KG1 (cell line): ENCODE measurements around the gene POP4.
A peak's percentile ranks its signal among the peaks of the same experiment; 100 is the strongest.
"Not testable (repeated sequence)": the region's sequence is repeated elsewhere in the genome, so short reads cannot be mapped to it uniquely, and the experiment has no call there.

Experiments used
- DNase-seq: peaks from one replicate; lab custom pipeline; 2025; lab: John Stamatoyannopoulos, UW

Gene POP4, protein sequence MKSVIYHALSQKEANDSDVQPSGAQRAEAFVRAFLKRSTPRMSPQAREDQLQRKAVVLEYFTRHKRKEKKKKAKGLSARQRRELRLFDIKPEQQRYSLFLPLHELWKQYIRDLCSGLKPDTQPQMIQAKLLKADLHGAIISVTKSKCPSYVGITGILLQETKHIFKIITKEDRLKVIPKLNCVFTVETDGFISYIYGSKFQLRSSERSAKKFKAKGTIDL

DNA sequence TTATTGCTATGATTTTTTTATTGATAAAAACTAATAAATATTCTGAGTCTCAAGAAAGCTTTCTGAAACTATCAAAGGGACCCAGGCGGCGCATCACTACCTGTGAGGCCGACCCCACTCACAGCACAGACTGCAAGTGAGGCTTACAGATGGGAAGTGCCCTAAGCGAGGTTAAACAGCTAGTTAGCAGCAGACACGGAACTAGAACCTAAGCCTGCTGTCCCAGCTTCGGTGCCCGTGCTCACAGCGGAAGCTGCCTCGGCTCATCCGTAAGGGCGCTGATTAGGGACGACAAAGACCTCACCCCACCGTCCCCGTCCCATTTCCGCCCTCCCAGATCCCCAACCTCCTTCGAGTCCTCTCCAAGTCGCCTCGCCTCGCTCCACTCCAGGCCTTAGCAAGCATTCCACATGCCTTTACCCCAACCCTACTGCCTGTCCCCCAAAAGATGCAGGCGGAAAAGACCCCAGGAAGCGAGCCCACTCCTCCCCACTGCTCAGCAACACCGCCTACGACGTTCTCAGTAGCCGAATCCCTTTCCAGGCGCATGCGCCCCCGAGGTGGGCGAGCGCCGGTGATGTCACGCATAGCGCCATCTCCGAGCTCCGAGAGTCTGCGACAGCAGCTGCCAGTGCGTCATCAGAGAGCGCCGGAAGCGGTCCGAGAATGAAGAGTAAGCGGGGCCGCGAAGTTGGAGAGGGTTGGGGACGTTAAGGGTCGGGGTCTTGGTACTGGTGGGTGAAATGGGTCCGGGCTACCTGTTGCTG is at the start of gene POP4:
Gene POP4 (plus strand): TSS at position 631 of the 767 bp plus-strand sequence. CDS start 36 bp downstream, at position 667.
- peak; percentile 94 for DNase-seq

DNA sequence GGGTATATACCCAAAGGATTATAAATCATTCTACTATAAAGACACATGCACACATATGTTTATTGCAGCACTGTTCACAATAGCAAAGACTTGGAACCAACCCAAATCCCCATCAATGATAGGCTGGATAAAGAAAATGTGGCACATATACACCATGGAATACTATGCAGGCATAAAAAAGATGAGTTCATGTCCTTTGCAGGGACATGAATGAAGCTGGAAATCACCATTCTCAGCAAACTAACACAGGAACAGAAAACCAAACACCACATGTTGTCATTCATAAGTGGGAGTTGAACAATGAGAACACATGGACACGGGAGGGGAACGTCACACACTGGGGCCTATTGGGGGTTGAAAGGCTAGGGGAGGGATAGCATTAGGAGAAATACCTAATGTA is 47.0 kb upstream of the POP4 start:
- DNase-seq, result not testable (repeated sequence)

DNA sequence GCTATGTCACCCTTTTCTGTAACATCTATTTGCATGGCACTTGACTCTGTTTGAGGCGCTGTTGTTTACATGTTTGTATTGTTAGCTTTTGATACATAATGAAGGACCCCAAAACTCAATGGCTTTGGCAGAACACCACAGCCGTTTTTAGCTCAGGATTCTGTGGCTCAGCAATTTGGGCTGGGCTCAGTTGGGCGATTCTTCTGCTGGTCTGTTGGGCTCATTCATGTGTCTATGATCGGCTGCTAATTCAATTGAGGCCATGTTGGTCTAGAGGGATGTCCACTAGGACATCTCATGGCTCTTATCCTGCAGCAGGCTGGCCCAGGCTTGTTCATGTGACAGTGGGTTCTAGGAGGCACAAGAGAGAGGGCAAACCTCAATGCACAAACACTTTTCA is 46.3 kb upstream of the POP4 start:
- no peak for DNase-seq

DNA sequence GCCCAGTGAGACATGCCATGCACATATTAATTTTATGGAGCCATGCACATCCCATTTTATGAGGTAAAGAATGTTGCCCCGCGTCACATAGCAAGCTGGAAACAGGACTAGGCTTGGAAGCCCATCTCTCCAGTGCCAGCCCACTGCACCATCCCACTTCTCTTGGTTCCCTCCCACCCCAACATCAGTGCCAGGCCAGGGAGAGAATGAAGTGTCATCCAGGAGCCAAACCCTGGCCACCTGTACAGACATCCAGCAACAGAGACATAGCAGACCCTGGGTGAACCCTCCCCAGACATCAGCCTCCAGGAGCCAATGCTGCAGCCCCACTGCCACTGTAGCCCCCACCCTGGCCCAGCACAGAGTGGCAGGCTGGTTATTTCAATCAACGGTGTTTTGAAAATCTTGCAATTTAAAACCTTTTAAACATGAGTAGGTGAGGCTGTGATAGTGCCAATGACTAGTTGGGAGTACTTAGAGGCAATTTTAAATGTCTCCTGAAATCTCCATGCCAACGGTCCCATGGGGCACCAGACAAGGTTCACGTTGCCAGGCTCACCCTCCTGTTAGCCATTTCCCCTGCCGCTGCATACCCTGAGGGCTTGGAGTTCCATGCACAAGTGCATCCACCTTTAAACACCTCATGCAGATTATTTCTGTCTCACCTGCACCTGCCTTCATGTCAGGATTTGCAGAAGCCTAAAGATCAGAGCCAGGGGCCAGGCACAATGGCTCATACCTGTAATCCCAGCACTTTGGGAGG is 45.6 kb upstream of the POP4 start:
- no peak for DNase-seq

DNA sequence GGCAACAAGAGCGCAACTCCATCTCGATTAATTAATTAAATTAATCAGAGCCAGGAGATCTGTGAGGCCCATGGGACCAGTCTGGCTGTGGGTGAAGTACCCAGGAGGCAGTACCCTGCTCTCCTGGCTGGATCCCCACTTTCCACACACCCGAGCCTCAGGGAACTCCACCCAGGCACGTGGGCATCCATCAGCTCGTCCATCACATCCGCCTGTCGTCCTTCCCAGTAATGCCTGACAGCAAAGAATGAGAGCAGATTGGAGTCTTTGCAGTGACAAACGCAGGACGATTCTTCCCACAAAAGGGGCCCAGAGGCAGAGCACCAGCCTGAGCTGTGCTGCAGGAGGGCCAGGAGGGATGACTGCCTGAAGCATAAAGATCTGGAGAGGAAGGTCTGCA is 44.5 kb upstream of the POP4 start:
- no peak for DNase-seq

DNA sequence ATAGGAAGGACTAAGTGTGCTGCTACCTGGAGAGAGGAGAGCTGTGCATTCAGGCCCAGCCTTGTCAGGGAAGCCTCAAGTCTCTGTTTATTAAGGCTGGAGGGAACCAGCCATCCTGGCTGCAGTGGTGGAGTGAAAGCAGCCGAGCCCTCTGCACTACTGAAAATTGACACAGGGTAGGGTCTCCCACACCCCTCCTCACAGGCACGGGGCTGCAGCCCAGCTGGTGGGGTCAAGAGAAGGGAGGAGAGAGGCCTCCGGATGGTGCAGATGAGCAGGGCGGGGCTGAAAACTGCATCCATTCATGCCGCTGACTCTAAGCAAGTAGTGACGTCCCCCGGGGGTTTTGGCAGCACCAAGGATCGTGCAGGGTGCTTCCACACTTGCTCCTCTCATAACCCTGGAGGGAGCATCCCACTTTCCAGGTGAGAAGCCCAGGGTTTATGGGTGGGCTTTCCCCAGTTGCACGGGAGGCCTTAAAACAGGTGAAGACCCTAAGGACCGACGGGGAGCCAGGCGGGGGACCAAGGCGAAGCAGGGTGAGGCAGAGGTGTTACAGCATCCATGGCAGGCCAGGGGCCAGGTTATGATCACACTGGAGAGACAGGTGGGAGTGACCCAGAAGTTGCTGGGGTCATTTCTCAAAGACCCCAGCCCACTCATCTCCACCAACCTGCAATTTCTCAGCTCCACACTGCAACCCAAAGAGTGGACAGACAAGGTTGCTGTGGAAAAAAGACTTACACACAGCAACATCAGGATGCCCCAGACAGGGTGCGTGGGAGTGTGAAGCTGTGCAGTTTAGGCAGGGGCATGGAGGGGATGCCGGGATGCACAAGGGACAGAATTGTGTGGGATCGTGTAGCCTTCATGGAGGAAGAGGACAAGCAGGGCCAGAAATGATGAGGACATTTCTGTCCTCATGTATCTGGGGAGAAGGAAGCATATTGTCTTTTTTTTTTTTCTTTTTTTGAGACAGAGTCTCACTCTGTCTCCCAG is 43.5 kb upstream of the POP4 start:
- no peak for DNase-seq

DNA sequence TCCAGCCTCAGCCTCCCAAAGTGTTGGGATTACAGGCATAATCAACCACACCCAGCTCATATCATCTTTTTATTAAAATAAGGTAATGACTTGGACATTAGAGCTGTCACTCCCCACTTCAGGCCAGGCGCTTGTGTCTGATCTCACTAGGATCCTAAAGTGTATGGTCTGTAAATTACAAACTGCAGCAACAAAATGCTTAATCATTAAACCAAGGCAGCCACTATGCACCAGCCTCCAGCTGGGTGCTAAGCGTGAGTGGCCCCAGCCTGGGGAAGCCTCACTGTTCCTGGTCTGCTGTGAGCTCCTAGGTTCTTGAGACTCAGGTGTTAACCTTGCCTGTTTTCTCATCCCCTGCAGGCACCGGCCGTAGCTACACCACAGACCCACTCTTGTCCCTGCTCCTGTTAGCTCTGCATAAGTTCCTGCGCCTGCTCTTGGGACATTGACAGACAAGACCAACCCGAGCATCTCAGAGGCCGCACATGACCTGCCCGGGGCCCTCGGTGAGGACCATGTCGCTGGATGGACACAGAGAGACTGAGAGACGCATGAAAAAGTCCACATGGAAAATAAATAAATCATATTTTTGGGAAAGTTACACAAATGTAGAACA is 42.5 kb upstream of the POP4 start:
- DNase-seq, result no peak

DNA sequence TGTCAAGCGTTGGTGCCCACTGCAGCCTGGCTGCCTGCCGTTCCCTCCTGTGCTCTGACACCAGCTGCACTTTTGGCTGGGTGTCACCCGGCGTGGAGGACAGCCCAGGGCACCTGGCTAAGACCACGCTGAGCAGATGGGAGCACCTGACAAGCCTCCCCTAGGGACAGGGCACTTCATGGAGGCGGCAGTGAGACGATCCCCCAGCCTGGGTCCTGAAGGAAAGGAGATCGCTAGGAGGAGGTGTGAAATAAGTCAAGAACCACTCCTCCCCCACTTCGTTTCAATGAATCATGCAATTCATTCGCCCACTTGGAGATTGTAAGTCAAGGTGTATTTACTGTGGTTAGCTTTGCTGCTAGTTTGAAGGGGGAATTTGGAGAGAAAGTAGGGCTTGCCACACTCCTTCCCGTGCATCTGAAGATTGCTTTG is 41.5 kb upstream of the POP4 start:
- DNase-seq, result no peak

DNA sequence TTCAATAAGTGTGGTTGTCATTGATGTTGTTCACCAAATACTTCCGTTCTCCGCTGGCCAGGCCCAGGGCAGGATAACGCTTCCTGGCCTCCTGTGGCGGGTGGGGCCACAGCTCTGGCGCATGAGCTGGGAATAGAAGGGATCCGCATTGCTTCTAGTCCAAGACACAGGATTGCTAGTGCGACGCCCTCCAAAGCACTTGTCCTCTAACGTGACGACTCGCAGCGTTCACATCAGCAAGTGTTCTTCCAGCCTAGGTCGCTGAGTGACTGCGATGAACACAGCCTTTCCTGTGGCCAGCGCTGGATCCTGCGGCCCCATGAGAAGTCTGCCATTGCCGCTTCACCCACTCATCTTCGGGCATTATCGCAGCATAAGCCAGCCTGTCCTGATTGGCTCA is 40.9 kb upstream of the POP4 start:
- DNase-seq, result no peak

DNA sequence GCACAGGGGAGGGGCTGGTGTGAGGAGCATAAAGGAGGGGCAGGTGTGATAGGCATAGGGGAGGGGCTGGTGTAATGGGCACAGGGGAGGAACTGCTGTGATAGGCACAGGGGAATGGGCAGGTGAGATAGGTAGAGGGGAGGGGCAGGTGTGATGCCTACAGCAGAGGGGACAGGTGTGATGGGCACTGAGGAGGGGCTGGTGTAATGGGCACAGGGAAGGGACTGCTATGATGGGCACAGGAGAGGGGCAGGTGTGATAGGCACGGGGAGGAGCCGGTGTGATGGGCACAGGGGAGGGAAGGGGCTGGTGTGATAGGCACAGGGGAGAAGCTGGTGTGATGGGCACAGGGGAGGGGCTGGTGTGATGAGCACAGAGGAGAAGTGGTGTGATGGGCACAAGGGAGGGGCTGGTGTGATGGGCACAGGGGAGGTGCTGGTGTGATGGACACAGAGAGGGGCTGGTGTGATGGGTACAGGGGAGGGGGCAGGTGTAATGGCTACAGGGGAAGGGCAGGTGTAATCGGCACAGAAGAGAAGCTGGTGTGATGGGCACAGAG is 39.5 kb upstream of the POP4 start:
- DNase-seq, result no peak

DNA sequence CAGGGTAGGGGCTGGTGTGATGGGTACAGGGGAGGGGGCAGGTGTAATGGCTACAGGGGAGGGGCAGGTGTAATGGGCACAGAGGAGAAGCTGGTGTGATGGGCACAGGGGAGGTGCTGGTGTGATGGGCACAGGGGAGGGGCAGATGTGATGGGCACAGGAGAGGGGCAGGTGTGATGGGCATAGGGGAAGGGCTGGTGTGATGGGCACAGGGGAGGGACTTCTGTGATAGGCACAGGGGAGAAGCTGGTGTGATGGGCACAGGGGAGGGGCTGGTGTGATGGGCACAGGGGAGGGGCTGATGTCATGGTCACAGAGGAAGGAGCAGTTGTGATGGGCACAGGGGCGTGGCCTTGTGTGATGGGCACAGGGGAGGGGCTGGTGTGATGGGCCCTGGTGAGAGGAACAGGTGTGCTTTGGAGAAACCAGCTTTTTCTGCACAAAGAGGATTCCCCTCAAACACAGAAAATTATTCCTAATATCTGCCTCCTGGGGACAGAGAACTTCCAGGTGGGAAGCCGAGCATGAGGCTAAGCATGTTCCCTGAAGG is 38.6 kb upstream of the POP4 start:
- DNase-seq, result no peak

DNA sequence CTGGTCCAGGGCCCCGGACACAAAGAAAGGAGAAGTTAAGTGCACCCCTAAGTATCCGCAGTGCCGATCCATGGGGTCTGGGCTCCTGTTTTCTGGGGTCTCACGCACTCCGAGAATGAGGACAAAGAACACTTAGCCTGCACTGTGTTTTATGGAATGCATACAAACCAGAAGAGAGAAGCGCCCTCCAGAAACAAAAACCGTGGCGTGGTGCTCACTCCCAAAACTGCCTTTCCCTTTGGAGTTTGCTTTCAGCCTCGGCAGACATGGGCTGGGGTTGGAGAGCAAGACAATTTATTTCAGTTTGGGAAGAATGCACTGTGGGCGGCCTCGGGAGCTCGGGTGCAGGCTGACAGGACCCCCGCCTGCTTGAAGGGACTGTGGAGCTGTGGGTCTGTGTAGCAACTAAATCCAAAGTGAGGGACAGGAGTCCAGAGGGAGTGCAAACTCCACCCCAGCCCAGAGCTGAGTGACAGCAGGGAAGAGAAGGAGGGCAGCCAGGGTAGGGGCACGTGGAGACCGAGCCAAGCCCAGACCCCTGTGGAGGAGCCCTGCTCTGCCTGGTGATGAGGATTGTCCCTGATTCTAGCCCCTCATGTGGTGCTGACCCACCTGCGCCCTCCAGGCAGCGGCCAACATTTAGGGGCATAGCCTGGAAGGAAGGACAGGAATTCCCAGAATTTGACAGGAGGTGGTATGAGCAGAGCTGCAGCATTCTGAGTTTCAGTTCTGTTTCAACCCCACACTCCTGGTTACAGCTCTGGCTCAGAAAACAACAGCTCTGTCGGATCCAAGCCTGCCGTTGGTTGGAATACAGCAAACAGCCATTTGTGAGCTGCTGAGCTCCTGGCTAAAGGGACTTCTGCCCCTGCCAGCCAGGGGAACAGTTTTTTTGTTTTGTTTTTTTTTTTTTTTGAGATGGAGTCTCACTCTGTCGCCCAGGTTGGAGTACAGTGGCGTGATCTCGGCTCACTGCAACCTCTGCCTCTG is 37.8 kb upstream of the POP4 start:
- no peak for DNase-seq

DNA sequence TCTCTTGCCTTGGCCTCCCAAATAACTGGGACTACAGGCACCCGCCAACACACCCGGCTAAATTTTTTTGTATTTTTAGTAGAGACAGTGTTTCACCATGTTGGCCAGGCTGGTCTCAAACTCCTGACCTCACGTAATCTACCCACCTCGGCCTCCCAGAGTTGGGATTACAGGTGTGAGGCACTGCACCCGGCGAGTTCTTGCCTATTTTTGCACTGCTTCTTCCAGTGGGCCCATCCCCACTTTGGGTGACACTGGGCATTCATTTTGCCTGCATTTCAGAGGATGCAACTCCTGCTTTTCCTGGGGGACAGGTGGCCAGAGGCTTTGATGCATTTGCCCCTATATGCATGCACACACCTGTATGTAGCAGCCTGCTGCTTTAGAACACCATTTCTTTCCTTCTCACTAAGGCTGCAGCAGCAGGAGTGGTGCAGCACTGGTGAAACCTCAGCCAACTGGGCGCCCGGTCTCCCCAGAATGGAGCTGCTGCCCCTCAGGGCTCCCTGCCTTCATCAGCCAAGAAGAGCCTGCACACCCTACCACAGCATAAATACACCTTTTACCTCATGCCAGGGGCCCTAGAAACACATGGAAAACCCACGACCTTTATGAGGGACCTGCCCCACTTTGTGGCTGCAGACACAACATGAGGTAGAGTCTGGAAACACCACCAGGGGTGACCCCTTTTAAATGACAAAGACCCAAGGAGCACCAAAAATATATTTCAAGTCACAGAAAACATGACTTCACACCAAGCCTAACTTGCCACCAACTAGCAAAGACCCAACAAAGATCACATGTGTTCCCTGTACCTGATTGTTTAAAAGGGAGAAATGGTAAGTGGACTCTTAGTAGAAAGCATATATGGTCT is 36.8 kb upstream of the POP4 start:
- no peak for DNase-seq

DNA sequence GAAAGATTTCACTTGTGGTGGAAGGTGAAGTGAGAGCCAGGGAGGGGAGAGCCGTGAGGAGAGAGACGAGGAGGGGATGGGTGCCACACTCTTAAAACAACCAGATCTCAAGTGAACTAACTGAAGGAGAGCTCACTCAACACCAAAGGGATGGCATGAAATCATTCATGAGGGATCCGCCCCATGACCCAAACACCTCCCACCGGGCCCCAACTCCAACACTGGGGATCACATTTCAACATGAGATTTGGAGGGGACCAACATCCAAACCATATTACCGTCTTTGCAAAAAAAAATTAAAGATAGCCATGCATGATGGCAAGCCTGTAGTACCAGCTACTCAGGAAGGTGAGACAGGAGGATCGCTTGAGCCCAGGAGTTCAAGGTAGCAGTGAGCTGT is 34.9 kb upstream of the POP4 start:
- no peak for DNase-seq

DNA sequence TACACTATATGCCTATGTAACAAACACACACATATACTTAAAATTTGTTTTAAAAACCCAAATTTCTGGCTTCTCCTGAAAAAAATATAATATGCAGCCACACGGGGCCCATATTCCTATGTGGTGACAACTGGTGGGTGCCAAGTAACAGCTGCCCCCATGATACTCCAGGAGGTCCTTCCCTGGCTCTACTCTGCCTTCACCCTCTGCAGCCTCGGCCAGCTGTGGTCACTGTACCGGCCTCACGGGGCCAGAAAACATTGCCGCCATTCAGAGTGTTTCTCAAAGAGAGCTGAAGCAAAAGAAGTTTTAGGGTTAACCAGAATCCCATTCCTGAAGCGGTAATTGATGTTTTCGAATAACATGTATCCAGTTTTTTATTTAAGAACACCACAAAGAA is 32.6 kb upstream of the POP4 start:
- no peak for DNase-seq

DNA sequence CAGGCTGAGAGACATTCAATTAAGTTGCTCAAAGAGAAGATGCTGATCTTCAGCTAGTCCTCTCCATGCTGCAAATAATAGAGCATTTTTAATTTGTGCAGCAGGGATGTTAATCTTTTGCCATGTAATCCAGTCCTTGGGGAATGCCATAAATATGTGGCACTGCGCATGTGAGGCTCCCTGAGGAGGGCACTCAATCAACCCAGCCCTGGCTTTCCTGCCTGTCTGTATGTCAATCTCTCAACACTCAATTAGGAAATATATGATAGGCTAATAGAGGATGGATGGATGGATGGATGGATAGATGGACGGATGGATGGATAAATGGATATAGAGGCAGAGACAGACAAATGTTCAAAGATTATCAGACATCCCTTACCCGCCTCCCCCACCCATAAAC is 31.6 kb upstream of the POP4 start:
- no peak for DNase-seq

DNA sequence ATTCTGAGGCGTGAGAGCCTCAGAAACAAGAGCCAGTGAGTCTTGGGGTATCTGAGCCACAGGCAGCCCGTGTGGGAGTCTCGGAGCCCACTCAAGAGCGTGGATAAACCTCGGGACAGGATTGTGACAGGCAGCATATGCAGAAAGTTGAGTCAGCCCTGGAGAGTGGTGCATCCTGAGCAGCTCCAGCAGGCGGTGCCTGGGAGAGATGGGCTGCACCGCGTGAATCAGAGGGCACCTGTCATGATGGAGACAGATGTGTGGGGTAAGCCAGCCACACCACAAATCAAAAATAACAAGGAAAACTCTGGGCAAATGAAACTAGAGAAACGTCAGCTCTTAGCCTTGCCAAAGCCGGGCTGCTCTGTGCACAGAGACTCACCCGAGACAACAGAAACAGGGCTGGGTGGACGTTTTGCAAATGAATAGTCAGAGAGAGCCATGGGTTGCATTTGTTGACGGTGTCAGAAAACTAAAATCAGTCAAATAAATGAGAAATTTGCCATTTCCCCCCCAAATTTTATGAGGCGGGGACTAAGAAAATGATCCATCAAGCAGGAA is 30.0 kb upstream of the POP4 start:
- no peak for DNase-seq
